ENCODE measurements around the gene RCSD1. TPM values are rescaled to one million over a fixed set of nuclear protein-coding genes. Genes with fewer than 3 reads are reported as not detected.

Gene RCSD1
- total and polyA plus RNA-seq, 4 experiments from 2014 or later, result 124 to 173 (median 146) TPM

DNA sequence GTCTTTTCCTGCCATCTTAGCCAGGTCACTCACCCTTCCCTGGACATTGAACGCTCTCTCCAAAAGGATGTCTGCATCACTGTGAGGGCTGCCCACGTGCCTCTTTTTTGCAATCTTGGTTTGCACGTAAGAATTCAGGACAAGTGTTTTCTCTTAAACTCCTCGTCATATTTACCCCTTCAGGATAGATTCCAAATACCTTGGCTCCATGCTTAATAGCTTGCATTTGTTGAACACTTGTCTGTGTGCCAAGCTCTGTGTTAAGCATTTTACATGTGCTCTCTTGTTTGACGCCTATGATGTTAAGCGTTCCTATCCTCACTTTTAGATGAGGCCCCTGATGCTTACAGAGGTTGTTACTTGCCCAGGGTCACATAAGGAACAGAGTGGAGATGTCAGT is 29.8 kb downstream of the RCSD1 start:
- intact Hi-C loops (cut with micrococcal nuclease), result no loop called here
- DNase-seq, result no peak
- H3K4me1 ChIP-seq (ENCODE audit: insufficient read depth, low read length), result peaks cover 96% of the 10 kb centered on the region
- peaks cover 73 to 97% (median 85%) of the 10 kb centered on the region in 4 donors for H3K4me1 Mint-ChIP-seq
- H3K27ac Mint-ChIP-seq, result peak overlapping the region; percentile 35 to 91 (median 79)
- ChIA-PET POLR2A (ENCODE audit: partially characterized antibody) (interaction anchor here (0.6 to 0.9 kb wide), 3 partner anchors 11 to 30 kb away, joined by 3 read pairs; no protein-coding TSS in a partner anchor), CTCF (ENCODE audit: partially characterized antibody) (interaction anchor here (0.8 to 1.5 kb wide), 4 partner anchors 18 to 59 kb away, joined by 3 to 5 read pairs (median 4); no protein-coding TSS in a partner anchor)
- no peaks in the 10 kb centered on the region for H3K9me3 ChIP-seq (ENCODE audit: control insufficient read depth in 1 of 2, low read length in 2 of 2)
- peaks cover 30 to 77% of the 10 kb centered on the region in 2 donors for H3K36me3 Mint-ChIP-seq
- H3K4me3 ChIP-seq (ENCODE audit: low read length in 2 of 2), result no peak overlapping the region
- H3K9me3 Mint-ChIP-seq, result no peaks in the 10 kb centered on the region
- H3K27ac ChIP-seq (ENCODE audit: low read depth, low read length), result no peak overlapping the region
- H3K27me3 ChIP-seq (ENCODE audit: insufficient read depth, low read length), result no peaks in the 10 kb centered on the region
- H3K27me3 Mint-ChIP-seq, result no peaks in the 10 kb centered on the region
- H3K36me3 ChIP-seq (ENCODE audit: insufficient read depth, low read length), result peaks cover 44% of the 10 kb centered on the region
- H3K4me3 Mint-ChIP-seq, result peak overlapping the region in 6 of 8 donors; percentile 2 to 62 (median 28)

DNA sequence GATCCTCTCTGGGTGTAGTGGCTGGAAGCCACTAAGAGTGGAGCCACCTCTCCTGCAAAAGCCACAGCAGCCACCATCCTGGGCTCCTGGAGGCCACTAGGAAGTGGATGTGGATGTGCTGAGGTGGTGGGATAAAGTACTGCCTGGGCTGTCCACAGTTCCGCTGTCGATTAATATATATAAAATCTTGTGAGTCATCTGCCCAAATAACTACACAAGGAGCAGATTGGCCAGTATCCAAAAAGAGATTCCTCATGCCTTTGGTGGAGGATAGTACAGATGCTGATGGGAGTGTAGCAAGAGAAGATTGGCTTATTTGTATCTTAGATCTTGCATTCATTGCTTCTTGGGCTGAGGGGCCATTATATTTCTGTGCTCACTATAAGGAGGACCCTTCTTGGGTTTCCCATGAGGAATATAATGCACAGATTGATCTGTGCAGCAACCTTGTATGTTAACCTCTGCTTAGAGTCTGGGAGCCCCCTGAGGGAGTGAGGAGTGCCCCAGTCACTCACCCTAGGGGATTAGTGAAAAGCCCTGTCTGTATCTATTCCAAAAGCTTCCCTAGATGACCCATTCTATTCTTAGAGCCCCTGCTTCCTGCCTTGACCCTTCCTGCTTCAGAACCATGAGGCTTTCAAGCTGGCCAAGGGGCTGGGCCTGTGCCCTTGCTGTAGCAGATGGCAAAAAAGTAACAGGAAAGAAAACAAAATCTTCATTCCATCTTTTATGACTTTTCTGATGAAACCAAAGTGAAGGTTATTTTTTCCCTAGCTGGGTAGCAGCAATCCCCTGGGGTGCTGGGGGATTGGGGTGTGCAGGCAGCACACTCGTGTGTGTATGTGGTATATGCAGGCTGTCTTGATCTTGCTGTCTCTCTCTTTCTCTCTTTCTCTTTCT is 31.7 kb downstream of the RCSD1 start:
- H3K4me3 Mint-ChIP-seq, result peak overlapping the region in 3 of 8 donors; percentile 10 to 68 (median 16)

DNA sequence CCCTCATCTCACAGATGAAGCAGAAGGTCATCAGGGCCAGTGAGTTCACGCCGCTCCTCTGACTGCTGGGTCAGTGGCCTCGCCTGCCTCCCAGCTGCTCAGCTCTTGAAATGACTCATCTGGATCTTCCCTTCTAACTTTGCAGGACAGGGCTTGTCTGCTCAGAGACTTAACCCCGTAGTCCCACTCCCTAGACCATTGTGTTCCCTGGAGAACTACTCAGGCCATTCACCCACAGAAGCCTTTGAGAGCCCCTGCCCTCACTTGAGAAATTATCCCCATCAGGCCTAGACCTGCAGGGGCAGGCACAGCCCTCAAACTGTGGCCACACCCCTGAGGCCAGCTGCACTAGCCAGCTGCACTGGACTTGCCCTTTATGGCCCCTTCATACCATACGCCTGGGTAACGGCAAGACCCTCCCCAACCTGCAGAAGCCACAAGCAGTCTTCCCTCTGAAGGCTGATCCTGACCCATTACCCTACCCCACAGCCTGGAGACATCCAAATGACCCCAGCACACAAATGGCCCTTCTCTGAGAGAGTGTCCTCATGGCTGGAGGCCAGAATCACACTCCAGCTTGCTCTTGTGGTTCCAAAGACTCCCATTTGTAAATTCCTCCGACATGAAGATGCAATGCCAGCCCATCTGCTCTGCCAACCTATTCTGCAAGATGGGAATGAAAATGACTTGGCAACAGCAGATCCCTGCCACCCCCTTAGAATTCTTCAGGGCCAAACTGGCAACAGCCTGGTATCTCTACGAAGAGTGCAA is 33.2 kb downstream of the RCSD1 start:
- ChIA-PET POLR2A (ENCODE audit: partially characterized antibody) (interaction anchor here (0.6 kb wide), 3 partner anchors 12 to 32 kb away, joined by 3 to 4 read pairs (median 4); no protein-coding TSS in a partner anchor), CTCF (ENCODE audit: partially characterized antibody) (interaction anchor here (1.0 to 1.4 kb wide), 2 partner anchors 12 to 25 kb away, joined by 3 to 4 read pairs; no protein-coding TSS in a partner anchor)
- Histone ChIP-seq H3K27ac (ENCODE audit: low read depth, low read length) (no peak overlapping the region), H3K9me3 (ENCODE audit: control insufficient read depth in 1 of 2, low read length in 2 of 2) (no peaks in the 10 kb centered on the region), H3K4me1 (ENCODE audit: insufficient read depth, low read length) (peaks cover 97% of the 10 kb centered on the region), H3K4me3 (ENCODE audit: low read length in 2 of 2) (no peak overlapping the region), H3K36me3 (ENCODE audit: insufficient read depth, low read length) (peaks cover 36% of the 10 kb centered on the region), H3K27me3 (ENCODE audit: insufficient read depth, low read length) (no peaks in the 10 kb centered on the region)
- no peaks in the 10 kb centered on the region for H3K9me3 Mint-ChIP-seq
- intact Hi-C loops (cut with micrococcal nuclease), result no loop called here
- H3K4me3 Mint-ChIP-seq, result peak overlapping the region in 3 of 8 donors; percentile 12 to 42 (median 14)
- peaks cover 36 to 86% of the 10 kb centered on the region in 2 donors for H3K36me3 Mint-ChIP-seq
- no peaks in the 10 kb centered on the region for H3K27me3 Mint-ChIP-seq
- H3K27ac Mint-ChIP-seq, result peak overlapping the region; percentile 70 to 89 (median 80)
- H3K4me1 Mint-ChIP-seq, result peaks cover 72 to 98% (median 85%) of the 10 kb centered on the region in 4 donors
- DNase-seq, result no peak

More for the DNA sequence above, 31.7 kb downstream of the RCSD1 start:
- DNase-seq, result no peak
- Histone ChIP-seq H3K4me3 (ENCODE audit: low read length in 2 of 2) (no peak overlapping the region), H3K36me3 (ENCODE audit: insufficient read depth, low read length) (peaks cover 36% of the 10 kb centered on the region), H3K27me3 (ENCODE audit: insufficient read depth, low read length) (no peaks in the 10 kb centered on the region), H3K27ac (ENCODE audit: low read depth, low read length) (peak overlapping the region; percentile 1), H3K4me1 (ENCODE audit: insufficient read depth, low read length) (peaks cover 97% of the 10 kb centered on the region), H3K9me3 (ENCODE audit: control insufficient read depth in 1 of 2, low read length in 2 of 2) (no peaks in the 10 kb centered on the region)
- Mint-ChIP-seq H3K27me3 (no peaks in the 10 kb centered on the region), H3K9me3 (no peaks in the 10 kb centered on the region), H3K36me3 (peaks cover 35 to 79% of the 10 kb centered on the region in 2 donors), H3K27ac (peak overlapping the region; percentile 36 to 94 (median 80)), H3K4me1 (peaks cover 74 to 98% (median 86%) of the 10 kb centered on the region in 4 donors)
- intact Hi-C loops (cut with micrococcal nuclease), result no loop called here
- ChIA-PET CTCF (ENCODE audit: partially characterized antibody) (interaction anchor here (0.7 to 1.0 kb wide), 2 partner anchors 11 to 61 kb away, joined by 3 read pairs; no protein-coding TSS in a partner anchor), POLR2A (ENCODE audit: partially characterized antibody) (no interaction called here)

DNA sequence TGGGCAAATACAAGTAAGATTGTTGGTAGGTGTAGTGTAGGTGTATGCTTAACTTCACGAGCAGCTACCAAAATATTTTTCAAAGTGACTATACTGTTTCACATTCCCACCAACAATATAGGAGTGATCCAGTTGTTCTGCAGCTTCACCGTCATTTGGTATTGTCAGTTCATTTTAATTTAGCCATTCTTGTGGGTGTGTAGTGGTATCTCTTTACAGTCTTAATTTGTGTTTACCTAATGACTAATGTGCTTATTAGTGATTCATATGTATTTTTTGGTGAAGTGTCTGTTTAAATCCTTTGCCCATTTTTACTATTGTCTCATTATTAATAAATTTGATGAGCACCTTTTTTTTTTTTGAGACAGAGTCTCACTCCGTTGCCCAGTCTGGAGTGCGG is 35.4 kb downstream of the RCSD1 start:
- Histone ChIP-seq H3K4me1 (ENCODE audit: insufficient read depth, low read length) (peaks cover 97% of the 10 kb centered on the region), H3K27me3 (ENCODE audit: insufficient read depth, low read length) (no peaks in the 10 kb centered on the region), H3K4me3 (ENCODE audit: low read length in 2 of 2) (no peak overlapping the region), H3K9me3 (ENCODE audit: control insufficient read depth in 1 of 2, low read length in 2 of 2) (no peaks in the 10 kb centered on the region), H3K27ac (ENCODE audit: low read depth, low read length) (no peak overlapping the region), H3K36me3 (ENCODE audit: insufficient read depth, low read length) (peaks cover 29% of the 10 kb centered on the region)
- Mint-ChIP-seq H3K9me3 (no peaks in the 10 kb centered on the region), H3K4me1 (peaks cover 68 to 98% (median 85%) of the 10 kb centered on the region in 4 donors), H3K27ac (peak overlapping the region in 3 of 7 donors; percentile 10 to 80 (median 75)), H3K27me3 (no peaks in the 10 kb centered on the region), H3K36me3 (peaks cover 41 to 84% of the 10 kb centered on the region in 2 donors), H3K4me3 (peak overlapping the region in 1 of 8 donors; percentile 10)
- ChIA-PET CTCF (ENCODE audit: partially characterized antibody) (interaction anchor here (1.3 to 5.0 kb wide), 2 partner anchors 22 to 29 kb away, joined by 3 to 27 read pairs; no protein-coding TSS in a partner anchor), POLR2A (ENCODE audit: partially characterized antibody) (no interaction called here)
- intact Hi-C loops (cut with micrococcal nuclease), result no loop called here
- DNase-seq, result no peak

DNA sequence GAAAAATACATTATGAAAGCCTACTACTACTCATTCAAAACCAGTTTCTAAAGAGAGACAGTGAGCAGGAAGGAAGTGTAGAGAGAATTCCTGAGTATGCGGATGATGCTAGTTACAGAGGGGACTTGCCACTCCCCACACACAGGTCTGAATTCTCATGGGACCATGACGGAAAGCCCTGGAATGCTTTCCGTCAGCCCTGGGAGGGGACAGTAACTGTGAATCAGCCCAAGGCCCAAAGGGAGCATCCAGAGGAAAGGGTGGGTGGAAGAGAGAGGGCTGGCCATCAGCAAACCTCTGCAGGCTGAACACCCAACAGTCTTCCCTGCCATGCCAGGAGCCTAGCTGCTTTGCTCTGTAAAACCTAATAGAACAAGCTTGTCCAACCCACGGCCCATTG is 36.4 kb downstream of the RCSD1 start:
- peaks cover 70 to 99% (median 87%) of the 10 kb centered on the region in 4 donors for H3K4me1 Mint-ChIP-seq
- no peaks in the 10 kb centered on the region for H3K9me3 Mint-ChIP-seq
- no peaks in the 10 kb centered on the region for H3K9me3 ChIP-seq (ENCODE audit: control insufficient read depth in 1 of 2, low read length in 2 of 2)
- no peak overlapping the region for H3K27ac ChIP-seq (ENCODE audit: low read depth, low read length)
- POLR2A ChIA-PET (ENCODE audit: partially characterized antibody), result interaction anchor here (0.6 kb wide), 1 partner anchor 72 kb away, joined by 4 read pairs; no protein-coding TSS in a partner anchor
- no peaks in the 10 kb centered on the region for H3K27me3 ChIP-seq (ENCODE audit: insufficient read depth, low read length)
- H3K27ac Mint-ChIP-seq, result peak overlapping the region; percentile 19 to 90 (median 77)
- peak overlapping the region in 2 of 8 donors; percentile 7 to 15 for H3K4me3 Mint-ChIP-seq
- DNase-seq, result no peak
- no peak overlapping the region for H3K4me3 ChIP-seq (ENCODE audit: low read length in 2 of 2)
- no peaks in the 10 kb centered on the region for H3K27me3 Mint-ChIP-seq
- H3K4me1 ChIP-seq (ENCODE audit: insufficient read depth, low read length), result peaks cover 97% of the 10 kb centered on the region
- H3K36me3 ChIP-seq (ENCODE audit: insufficient read depth, low read length), result peaks cover 27% of the 10 kb centered on the region
- CTCF ChIA-PET (ENCODE audit: partially characterized antibody), result interaction anchor here (3.4 to 5.0 kb wide), 2 partner anchors 21 to 66 kb away, joined by 13 to 27 read pairs; no protein-coding TSS in a partner anchor
- peaks cover 46 to 85% of the 10 kb centered on the region in 2 donors for H3K36me3 Mint-ChIP-seq
- intact Hi-C loops (cut with micrococcal nuclease), result no loop called here

DNA sequence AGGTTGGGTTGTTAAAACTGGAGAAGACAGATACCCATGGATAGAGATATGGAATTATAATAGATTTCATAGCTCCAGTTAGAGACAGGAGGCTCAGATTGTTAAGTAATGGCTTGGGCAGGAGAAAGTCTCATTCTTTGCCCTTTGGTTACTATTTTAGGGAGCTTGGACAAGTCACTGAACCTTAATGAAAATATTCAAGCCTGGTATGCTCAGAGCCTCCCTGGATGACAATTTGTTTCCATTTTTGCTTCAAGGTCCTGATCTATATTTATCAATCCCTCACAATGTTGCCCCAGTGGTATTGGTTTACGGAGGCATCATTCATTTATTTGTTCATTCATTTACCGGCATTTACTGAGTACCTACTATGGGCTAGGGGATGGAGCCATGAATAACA is 37.5 kb downstream of the RCSD1 start:
- H3K4me1 Mint-ChIP-seq, result peaks cover 73 to 99% (median 88%) of the 10 kb centered on the region in 4 donors
- ChIA-PET CTCF (ENCODE audit: partially characterized antibody) (interaction anchor here (2.3 to 5.0 kb wide), 3 partner anchors 19 to 67 kb away, joined by 9 to 27 read pairs (median 13); no protein-coding TSS in a partner anchor), POLR2A (ENCODE audit: partially characterized antibody) (interaction anchor here (1.4 kb wide), 1 partner anchor 12 kb away, joined by 3 read pairs; no protein-coding TSS in a partner anchor)
- DNase-seq, result no peak
- Histone ChIP-seq H3K9me3 (ENCODE audit: control insufficient read depth in 1 of 2, low read length in 2 of 2) (no peaks in the 10 kb centered on the region), H3K27ac (ENCODE audit: low read depth, low read length) (no peak overlapping the region), H3K4me1 (ENCODE audit: insufficient read depth, low read length) (peaks cover 94% of the 10 kb centered on the region), H3K4me3 (ENCODE audit: low read length in 2 of 2) (no peak overlapping the region), H3K27me3 (ENCODE audit: insufficient read depth, low read length) (no peaks in the 10 kb centered on the region), H3K36me3 (ENCODE audit: insufficient read depth, low read length) (peaks cover 20% of the 10 kb centered on the region)
- H3K27me3 Mint-ChIP-seq, result no peaks in the 10 kb centered on the region
- intact Hi-C loops (cut with micrococcal nuclease), result no loop called here
- H3K27ac Mint-ChIP-seq, result peak overlapping the region in 5 of 7 donors; percentile 3 to 87 (median 67)
- no peaks in the 10 kb centered on the region for H3K9me3 Mint-ChIP-seq
- H3K36me3 Mint-ChIP-seq, result peaks cover 52 to 86% of the 10 kb centered on the region in 2 donors
- no peak overlapping the region for H3K4me3 Mint-ChIP-seq

Measured in CD4-positive, alpha-beta memory T cell (primary cell).